H9 (cell line): ENCODE results near the gene PLAGL1. TPM values are rescaled to one million over a fixed set of nuclear protein-coding genes. Genes with fewer than 3 reads are reported as not detected.

Experiments used
- DNase-seq: peaks from one replicate; pipeline ENCODE4 v3.0.0-alpha.2; 2017
- H2AFZ ChIP-seq: one replicate; pipeline ENCODE4 v1.6.1; 2013; ENCODE audit warnings: mild to moderate bottlenecking, low read length, control low read depth, moderate library complexity
- H2AK5ac ChIP-seq: 2 replicates; pipeline ENCODE4 v1.6.1; 2013; ENCODE audit warnings: low read length, control low read depth, mixed read lengths; ENCODE audit not compliant: insufficient read length
- H2BK120ac ChIP-seq: one replicate; pipeline ENCODE4 v1.6.1; 2013; ENCODE audit warnings: low read depth, mild to moderate bottlenecking, low read length, control low read depth, inconsistent platforms; ENCODE audit not compliant: poor library complexity, severe bottlenecking
- H2BK12ac ChIP-seq: 2 replicates; pipeline ENCODE4 v1.6.1; 2013; ENCODE audit warnings: low read length, control low read depth, mixed read lengths, low read depth; ENCODE audit not compliant: insufficient read length
- H2BK15ac ChIP-seq: 2 replicates; pipeline ENCODE4 v1.6.1; 2013; ENCODE audit warnings: low read depth, low read length, control low read depth
- H2BK20ac ChIP-seq: one replicate; pipeline ENCODE4 v1.6.1; 2013; ENCODE audit warnings: low read depth, mild to moderate bottlenecking, low read length, control low read depth, inconsistent platforms; ENCODE audit not compliant: poor library complexity, severe bottlenecking
- H2BK5ac ChIP-seq: 2 replicates; pipeline ENCODE4 v1.6.1; 2013; ENCODE audit warnings: low read length, control low read depth, mixed read lengths; ENCODE audit not compliant: insufficient read length
- H3K14ac ChIP-seq: 2 replicates; pipeline ENCODE4 v1.6.1; 2013; ENCODE audit warnings: low read length, control low read depth; ENCODE audit not compliant: insufficient read depth
- H3K18ac ChIP-seq: 2 replicates; pipeline ENCODE4 v1.6.1; 2013; ENCODE audit warnings: low read depth, mild to moderate bottlenecking, mixed read lengths, low read length, control low read depth; ENCODE audit not compliant: insufficient read length
- H3K23ac ChIP-seq: 2 replicates; pipeline ENCODE4 v1.6.1; 2013; ENCODE audit warnings: low read length, control low read depth, mixed read lengths, low read depth; ENCODE audit not compliant: insufficient read length
- H3K23me2 ChIP-seq: 2 replicates; pipeline ENCODE4 v1.6.1; 2013; ENCODE audit warnings: low read depth, mild to moderate bottlenecking, mixed read lengths, low read length, control low read depth; ENCODE audit not compliant: insufficient read length, poor library complexity, severe bottlenecking
- H3K27ac ChIP-seq: 2 replicates; pipeline ENCODE4 v1.5.1; 2013; ENCODE audit warnings: low read length, control low read depth, mixed read lengths, low read depth; ENCODE audit not compliant: insufficient read length
- H3K27me3 ChIP-seq: 2 replicates; pipeline ENCODE4 v1.6.1; 2013; ENCODE audit warnings: low read length, control low read depth, inconsistent platforms; ENCODE audit not compliant: insufficient read depth
- H3K4ac ChIP-seq: 2 replicates; pipeline ENCODE4 v1.6.1; 2013; ENCODE audit warnings: low read depth, mild to moderate bottlenecking, control low read depth, inconsistent platforms, low read length, moderate library complexity
- H3K4me1 ChIP-seq: 2 replicates; pipeline ENCODE4 v1.6.1; 2013; ENCODE audit warnings: low read length, control low read depth, inconsistent platforms; ENCODE audit not compliant: insufficient read depth
- H3K4me2 ChIP-seq: 2 replicates; pipeline ENCODE4 v1.6.1; 2013; ENCODE audit warnings: low read length, control low read depth, mixed read lengths; ENCODE audit not compliant: insufficient read length, insufficient read depth
- H3K56ac ChIP-seq: 2 replicates; pipeline ENCODE4 v1.6.1; 2013; ENCODE audit warnings: low read depth, mild to moderate bottlenecking, mixed read lengths, low read length, control low read depth; ENCODE audit not compliant: insufficient read length
- H3K79me1 ChIP-seq: 2 replicates; pipeline ENCODE4 v1.6.1; 2013; ENCODE audit warnings: low read depth, mild to moderate bottlenecking, moderate library complexity, low read length, control low read depth, inconsistent platforms; ENCODE audit not compliant: insufficient read depth, poor library complexity, severe bottlenecking
- H3K79me2 ChIP-seq: 2 replicates; pipeline ENCODE4 v1.6.1; 2013; ENCODE audit warnings: low read length, control low read depth, inconsistent platforms; ENCODE audit not compliant: insufficient read depth
- H3K9ac ChIP-seq: 2 replicates; pipeline ENCODE4 v1.6.1; 2013; ENCODE audit warnings: low read length, control low read depth, mixed read lengths; ENCODE audit not compliant: insufficient read length; ENCODE audit errors: extremely low read depth
- H3K9me3 ChIP-seq: one replicate; pipeline ENCODE4 v1.6.1; 2013; ENCODE audit warnings: low read depth, low read length, inconsistent platforms; ENCODE audit not compliant: control insufficient read depth
- H3T11ph ChIP-seq: one replicate; pipeline ENCODE4 v1.6.1; 2013; ENCODE audit warnings: mild to moderate bottlenecking, low read length, control low read depth, inconsistent platforms
- H4K20me1 ChIP-seq: one replicate; pipeline ENCODE4 v1.6.1; 2013; ENCODE audit not compliant: control insufficient read depth, insufficient read length, insufficient read depth
- H4K5ac ChIP-seq: 2 replicates; pipeline ENCODE4 v1.6.1; 2013; ENCODE audit warnings: low read depth, mild to moderate bottlenecking, mixed read lengths, low read length, control low read depth; ENCODE audit not compliant: insufficient read length
- H4K8ac ChIP-seq: replicated peaks from 2 replicates; pipeline ENCODE4 v1.6.1; 2013; ENCODE audit warnings: low read length, control low read depth, mixed read lengths, low read depth; ENCODE audit not compliant: insufficient read length
- H4K91ac ChIP-seq: 2 replicates; pipeline ENCODE4 v1.6.1; 2013; ENCODE audit warnings: low read depth, mild to moderate bottlenecking, moderate library complexity, mixed read lengths, low read length, control low read depth; ENCODE audit not compliant: insufficient read length
- H3K27ac Mint-ChIP-seq, 3 experiments: 2 replicates in 2 of 3; 3 replicates in 1 of 3; pipeline ENCODE4 v1.8.0; 2020 to 2021; ENCODE audit warnings: mixed read lengths in 3 of 3, mild to moderate bottlenecking in 1 of 3, moderate library complexity in 1 of 3
- H3K27me3 Mint-ChIP-seq: 2 replicates; pipeline ENCODE4 v1.8.0; 2021; ENCODE audit warnings: low read depth, mild to moderate bottlenecking, moderate library complexity, mixed read lengths
- H3K36me3 Mint-ChIP-seq, 3 experiments: 2 replicates in 2 of 3; 3 replicates in 1 of 3; pipeline ENCODE4 v1.8.0; 2020 to 2021; ENCODE audit warnings: low read depth in 3 of 3, mixed read lengths in 3 of 3; ENCODE audit not compliant: insufficient read depth in 1 of 3
- H3K4me1 Mint-ChIP-seq, 2 experiments: 2 replicates each; pipeline ENCODE4 v1.8.0; 2020; ENCODE audit warnings: mixed read lengths in 2 of 2
- H3K4me3 Mint-ChIP-seq, 2 experiments: 2 replicates in 1 of 2; 3 replicates in 1 of 2; pipeline ENCODE4 v1.8.0; 2020 to 2021; ENCODE audit warnings: mild to moderate bottlenecking in 2 of 2, mixed read lengths in 2 of 2, moderate library complexity in 1 of 2
- H3K9me3 Mint-ChIP-seq, 2 experiments: 2 replicates in 1 of 2; 3 replicates in 1 of 2; pipeline ENCODE4 v1.8.0; 2020; ENCODE audit warnings: mild to moderate bottlenecking in 2 of 2, mixed read lengths in 2 of 2, moderate library complexity in 1 of 2
- CTCF ChIP-seq: fragments of 200-600 bp; sonication (generic); conservative IDR thresholded peaks from 3 replicates; pipeline ENCODE4 v1.8.0; 2021; ENCODE audit warnings: antibody characterized with exemption, mild to moderate bottlenecking
- WGBS: extraction: QIAGEN DNeasy Blood & Tissue Kit; methylation state at CpG from one replicate; pipeline ENCODE4 v1.1.7; 2013; ENCODE audit warnings: missing lambda C conversion rate, low lambda C conversion rate, mixed read lengths; ENCODE audit not compliant: insufficient read length; ENCODE audit errors: extremely low coverage; 5-methylcytosine and 5-hydroxymethylcytosine counted together
- total RNA-seq: library from RNA; stranded (reverse); gene quantifications from 2 replicates; pipeline ENCODE4 v1.2.1, GENCODE V29; 2021

PLAGL1 gene
- total RNA-seq, 1 experiment from 2014 or later, result 1.9 TPM

- no peak overlapping the region for H2BK15ac ChIP-seq
- no peak overlapping the region for H2BK12ac ChIP-seq
- H3K9ac ChIP-seq, result no peak overlapping the region
- DNase-seq, result no peak
- no peak overlapping the region for H3K56ac ChIP-seq
- TF ChIP-seq CTCF, result no peak
- no peaks in the 10 kb centered on the region for H4K20me1 ChIP-seq
- no peak overlapping the region for H2AFZ ChIP-seq
- peak overlapping the region; percentile 45 for H2BK20ac ChIP-seq
- no peak overlapping the region for H4K91ac ChIP-seq
- H2BK120ac ChIP-seq, result no peak overlapping the region
- Mint-ChIP-seq H3K4me3 (no peak overlapping the region), H3K27ac (0 out of 7 replicates have a peak overlapping the region, but pooled peaks of 1 of the 3 experiments have one; percentile 11), H3K36me3 (no peaks in the 10 kb centered on the region; a peak in 1 of 7 replicates), H3K27me3 (peaks cover 1% of the 10 kb centered on the region; the same call in 1 of the 2 replicates), H3K9me3 (no peaks in the 10 kb centered on the region), H3K4me1 (peaks cover 11 to 12% of the 10 kb centered on the region in 2 experiments)
- no peak overlapping the region for H4K8ac ChIP-seq
- H2AK5ac ChIP-seq, result no peak overlapping the region
- H3K79me1 ChIP-seq, result no peaks in the 10 kb centered on the region
- no peak overlapping the region for H3K4me2 ChIP-seq
- no peak overlapping the region for H2BK5ac ChIP-seq
- no peak overlapping the region for H3K4ac ChIP-seq
- no peak overlapping the region for H3K27ac ChIP-seq
- H3K27me3 ChIP-seq, result no peaks in the 10 kb centered on the region
- H3K23me2 ChIP-seq, result no peaks in the 10 kb centered on the region
- H3T11ph ChIP-seq, result no peak overlapping the region
- H3K79me2 ChIP-seq, result no peaks in the 10 kb centered on the region
- H3K9me3 ChIP-seq, result no peaks in the 10 kb centered on the region
- H3K23ac ChIP-seq, result no peak overlapping the region
- no peaks in the 10 kb centered on the region for H3K4me1 ChIP-seq
- H3K14ac ChIP-seq, result no peak overlapping the region
- H4K5ac ChIP-seq, result no peak overlapping the region
- no CpG with 5 or more reads among the region's 4 CpGs for WGBS
- no peak overlapping the region for H3K18ac ChIP-seq
Observed at GRCh38 chr6:144023216-144023615, 15.2 kb upstream of the PLAGL1 start.
